Measurements from ENCODE around the gene CCDC24. TPM values are rescaled to one million over a fixed set of nuclear protein-coding genes. Genes with fewer than 3 reads are reported as not detected.

Gene CCDC24
- total and polyA plus RNA-seq, 2 of the 13 experiments (the other 11 are each of a cell fraction or from before 2014, with no cell fraction given): 1.4 to 2.9 TPM

GRCh38 chr1:43946236-43947060, 45.0 kb upstream of the CCDC24 start, which contains the start of gene IPO13 (continued):
- TF ChIP-seq FIP1L1 (IDR thresholded peaks at IDR 0.05; ENCODE audit: borderline replicate concordance, insufficient read depth, low read depth, low read length): no peak
- TF ChIP-seq RNF2 (conservative IDR thresholded peaks at IDR 0.05; ENCODE audit: low read depth): peak; percentile 78
- TF ChIP-seq ZBTB26 (CRISPR knock-in tag; IDR thresholded peaks at IDR 0.05; ENCODE audit: borderline replicate concordance): peak; percentile 67; the same call in 1 of the 2 replicates
- TF ChIP-seq FOXJ3 (CRISPR knock-in tag; IDR thresholded peaks at IDR 0.05; ENCODE audit: borderline replicate concordance): no peak; the same call in 1 of the 2 replicates
- TF ChIP-seq HCFC1 (IDR thresholded peaks at IDR 0.05; ENCODE audit: low read depth, low read length): peak; percentile 93
- TF ChIP-seq ZNF562 (CRISPR knock-in tag; IDR thresholded peaks at IDR 0.05; ENCODE audit: borderline replicate concordance): no peak
- peak; percentile 88 for TF ChIP-seq ETV5 (CRISPR knock-in tag; IDR thresholded peaks at IDR 0.05; ENCODE audit: borderline replicate concordance)
- peak; percentile 15; the same call in 1 of the 2 replicates for TF ChIP-seq E2F5 (CRISPR knock-in tag; conservative IDR thresholded peaks at IDR 0.05)
- peak; percentile 23; the same call in 1 of the 2 replicates for TF ChIP-seq PPARG (CRISPR knock-in tag; conservative IDR thresholded peaks at IDR 0.05)
- TF ChIP-seq MEIS2 (CRISPR knock-in tag; IDR thresholded peaks at IDR 0.05): peak; percentile 80; the same call in 1 of the 2 replicates
- no peak for TF ChIP-seq ZHX2 (IDR thresholded peaks at IDR 0.05; ENCODE audit: low read depth)
- TF ChIP-seq ZHX2 (CRISPR knock-in tag; IDR thresholded peaks at IDR 0.05; ENCODE audit: borderline replicate concordance): no peak
- TF ChIP-seq PHF8 (CRISPR knock-in tag; IDR thresholded peaks at IDR 0.05): peak; percentile 90
- no peak for TF ChIP-seq NFIB (CRISPR knock-in tag; IDR thresholded peaks at IDR 0.05; ENCODE audit: borderline replicate concordance)
- TF ChIP-seq PBX2 (CRISPR knock-in tag; IDR thresholded peaks at IDR 0.05): peak; percentile 44; the same call in 1 of the 2 replicates
- TF ChIP-seq ZBTB33 (CRISPR knock-in tag; IDR thresholded peaks at IDR 0.05): peak; percentile 64
- peak in 1 of 2 experiments; percentile 88; a peak in 2 of 4 replicates for TF ChIP-seq KLF16 (CRISPR knock-in tag; IDR thresholded peaks at IDR 0.05)

Data from HepG2 (cell line).